ENCODE measurements around the gene PCSK9.

- no peak for TF ChIP-seq POLR2A (IDR thresholded peaks at IDR 0.05; ENCODE audit: low read depth, low read length)
- no peak for TF ChIP-seq MAFK (IDR thresholded peaks at IDR 0.05; ENCODE audit: low read depth, low read length)
Observed at GRCh38 chr1:55074455-55074854, 35.1 kb downstream of the PCSK9 start.

Measured in IMR-90 (cell line).